Fibroblast of the conjunctiva (primary cell): ENCODE data around the gene CFAP300.

Source experiments
- DNase-seq: peaks from one replicate; pipeline ENCODE4 v3.0.0-alpha.2; 2010; ENCODE audit warnings: low read depth

CFAP300 gene

DNA sequence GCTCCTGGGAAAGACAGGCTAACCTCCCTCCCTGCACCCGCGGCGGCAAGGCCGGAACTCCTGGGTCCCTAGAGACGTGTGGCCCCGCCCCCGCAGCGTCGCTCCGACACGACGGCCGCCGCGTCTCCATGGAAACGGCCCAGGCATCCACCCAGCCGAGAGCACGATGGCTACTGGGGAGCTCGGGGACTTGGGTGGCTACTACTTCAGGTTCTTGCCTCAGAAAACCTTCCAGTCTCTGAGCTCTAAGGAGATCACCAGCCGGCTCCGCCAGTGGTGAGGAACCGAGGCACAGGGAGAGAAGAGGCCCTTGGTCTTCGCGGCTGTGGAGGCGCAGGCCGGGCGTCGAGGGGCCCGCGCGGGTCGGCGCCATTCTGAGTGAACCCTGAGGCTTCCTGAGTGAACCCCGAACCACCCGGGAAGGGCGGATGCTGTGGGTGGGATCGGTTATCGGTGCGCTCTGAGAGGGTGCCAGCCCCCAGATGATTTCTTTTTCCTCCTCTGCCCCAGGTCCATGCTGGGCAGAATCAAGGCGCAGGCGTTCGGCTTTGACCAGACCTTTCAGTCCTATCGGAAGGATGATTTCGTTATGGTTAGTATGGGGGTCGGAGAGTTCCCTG, at the start of gene CFAP300:
TSS of gene CFAP300 (plus strand) at position 133 of the 620 bp plus-strand sequence. CDS start at position 167, 34 bp downstream.
- DNase-seq: peak; percentile 85

DNA sequence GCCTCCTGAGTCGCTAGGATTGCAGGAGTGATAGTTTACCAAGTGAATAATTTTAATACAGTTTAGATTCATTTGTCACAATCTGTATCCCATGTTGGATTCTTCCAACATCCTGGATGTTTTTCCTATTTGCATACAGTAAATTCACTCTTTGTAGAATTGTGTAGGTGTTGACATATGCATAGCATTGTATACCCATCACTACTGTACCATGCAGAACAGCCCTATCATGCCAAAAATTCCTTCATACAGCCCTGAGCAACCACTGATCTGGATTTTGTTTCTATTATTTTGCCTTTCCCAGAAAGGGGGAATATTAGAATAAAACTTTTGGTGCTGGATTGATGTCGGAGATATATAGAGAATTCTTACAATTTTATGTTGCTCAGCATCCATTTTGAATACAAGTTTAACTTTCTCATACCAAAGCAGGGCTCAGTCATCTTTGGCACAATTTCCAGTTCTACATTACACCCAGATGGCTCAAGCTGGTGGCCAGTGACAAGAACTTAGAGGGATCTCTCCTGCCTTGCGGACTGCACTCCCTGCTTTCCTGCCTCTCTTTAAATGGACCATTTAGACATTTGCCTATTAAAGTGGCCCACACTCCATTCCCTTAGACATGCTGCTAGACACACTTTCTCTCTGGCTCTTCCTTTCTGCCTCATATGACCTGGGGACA, 45.4 kb upstream of the CFAP300 start:
- DNase-seq: no peak

DNA sequence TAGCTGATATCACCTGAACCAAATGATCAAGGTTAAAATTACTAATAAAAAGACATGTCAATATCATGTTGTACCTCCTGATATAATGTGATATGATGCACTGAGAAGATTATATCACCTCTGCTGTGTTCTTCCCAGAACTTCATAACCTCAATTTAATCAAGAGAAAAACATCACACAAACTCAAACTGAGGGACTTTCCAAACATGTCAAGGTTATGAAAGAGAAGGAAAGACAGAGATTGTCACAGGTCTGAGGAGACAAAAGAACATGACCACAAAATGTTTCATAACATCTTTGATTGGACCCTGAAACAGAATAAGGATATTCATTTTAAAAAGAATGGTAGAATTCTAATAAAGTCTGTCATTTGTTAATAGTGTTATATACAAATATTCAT, 43.0 kb upstream of the CFAP300 start:
- no peak for DNase-seq

DNA sequence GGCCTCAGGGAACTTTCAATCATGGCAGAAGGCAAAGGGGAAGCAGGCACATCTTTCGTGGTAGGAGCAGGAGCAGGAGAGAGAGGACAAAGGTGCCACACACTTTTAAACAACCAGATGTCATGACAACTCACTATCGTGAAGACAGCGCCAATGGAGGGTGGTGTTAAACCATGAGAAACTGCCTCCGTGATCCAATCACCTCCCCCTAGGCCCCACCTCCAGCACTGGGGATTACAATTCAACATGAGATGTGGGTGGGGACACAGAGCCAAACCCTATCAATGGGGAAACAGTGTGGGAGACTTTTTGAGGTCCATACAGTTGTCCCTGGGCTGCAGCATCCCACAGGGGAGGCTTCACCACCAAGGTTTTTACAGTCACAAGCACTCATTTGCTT, 41.9 kb upstream of the CFAP300 start:
- DNase-seq: no peak

DNA sequence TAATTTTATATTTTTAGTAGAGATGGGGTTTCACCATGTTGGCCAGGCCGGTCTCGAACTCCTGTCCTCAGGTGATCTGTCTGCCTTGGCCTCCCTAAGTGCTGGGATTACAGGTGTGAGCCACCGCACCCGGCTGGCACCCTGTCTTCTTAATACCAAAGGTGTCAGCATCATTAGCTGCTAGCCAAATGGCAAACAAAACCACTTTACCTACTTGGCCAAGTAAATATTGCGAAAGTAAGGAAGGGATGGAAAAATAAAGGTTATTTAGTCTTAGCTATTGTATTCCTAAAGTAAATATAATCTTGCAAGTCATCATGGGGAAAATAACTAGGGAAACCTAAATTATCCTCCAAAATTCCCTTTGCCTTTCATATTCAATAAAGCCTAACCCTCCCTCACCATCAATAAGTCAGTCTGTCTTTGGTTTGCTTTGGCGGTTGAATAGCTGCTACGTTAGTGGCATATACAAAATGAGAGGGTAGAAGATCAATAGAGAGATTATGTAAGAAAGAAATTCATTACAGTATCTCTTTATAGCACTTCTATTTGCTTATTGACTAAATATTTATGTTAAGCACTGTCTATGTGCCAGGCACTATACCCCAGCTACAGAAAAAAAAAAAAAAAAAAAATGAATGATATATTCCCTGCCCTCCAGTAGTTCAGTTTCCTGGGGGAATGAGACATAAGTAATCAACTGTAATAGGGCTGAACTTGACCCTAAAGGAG, 40.2 kb upstream of the CFAP300 start:
- no peak for DNase-seq

DNA sequence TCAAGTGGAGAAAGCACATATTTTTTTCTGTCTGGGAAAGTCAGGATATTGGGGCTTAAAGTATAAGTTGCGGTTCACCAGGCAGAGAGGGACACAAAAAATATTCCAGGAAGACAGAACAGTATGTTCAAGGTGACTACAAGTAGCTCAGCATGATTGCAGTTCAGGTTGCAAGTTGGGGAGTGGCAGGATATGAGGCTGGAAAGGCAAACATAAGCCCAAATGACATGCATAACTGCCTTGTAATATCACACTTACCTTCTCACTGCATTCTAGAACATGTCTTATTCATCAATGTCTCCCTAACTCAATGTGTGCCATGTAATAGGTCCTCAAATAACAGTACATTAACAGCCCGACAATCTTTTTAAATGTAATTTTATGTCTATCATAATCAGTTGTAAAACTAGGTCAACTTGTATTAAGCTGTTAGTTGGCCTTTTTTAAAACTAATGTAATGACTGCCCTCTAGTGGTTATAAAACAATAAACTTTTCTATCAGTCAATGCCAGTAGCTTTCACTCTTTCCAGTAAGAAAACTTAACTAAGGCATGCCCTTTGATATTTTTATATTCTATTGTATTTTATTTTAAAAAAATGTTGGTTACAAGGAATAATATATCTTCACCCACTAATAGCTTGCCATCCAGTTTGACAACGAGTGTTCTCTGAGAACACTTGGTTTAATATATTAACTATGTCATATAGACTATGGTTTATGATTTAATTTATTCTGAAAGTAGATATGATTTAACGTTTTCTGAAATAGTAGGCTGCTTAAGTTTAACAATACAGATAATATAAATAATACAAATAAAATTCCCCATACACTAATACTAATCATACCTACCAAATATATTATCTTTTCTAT, 39.4 kb upstream of the CFAP300 start:
- DNase-seq: peak; percentile 54

DNA sequence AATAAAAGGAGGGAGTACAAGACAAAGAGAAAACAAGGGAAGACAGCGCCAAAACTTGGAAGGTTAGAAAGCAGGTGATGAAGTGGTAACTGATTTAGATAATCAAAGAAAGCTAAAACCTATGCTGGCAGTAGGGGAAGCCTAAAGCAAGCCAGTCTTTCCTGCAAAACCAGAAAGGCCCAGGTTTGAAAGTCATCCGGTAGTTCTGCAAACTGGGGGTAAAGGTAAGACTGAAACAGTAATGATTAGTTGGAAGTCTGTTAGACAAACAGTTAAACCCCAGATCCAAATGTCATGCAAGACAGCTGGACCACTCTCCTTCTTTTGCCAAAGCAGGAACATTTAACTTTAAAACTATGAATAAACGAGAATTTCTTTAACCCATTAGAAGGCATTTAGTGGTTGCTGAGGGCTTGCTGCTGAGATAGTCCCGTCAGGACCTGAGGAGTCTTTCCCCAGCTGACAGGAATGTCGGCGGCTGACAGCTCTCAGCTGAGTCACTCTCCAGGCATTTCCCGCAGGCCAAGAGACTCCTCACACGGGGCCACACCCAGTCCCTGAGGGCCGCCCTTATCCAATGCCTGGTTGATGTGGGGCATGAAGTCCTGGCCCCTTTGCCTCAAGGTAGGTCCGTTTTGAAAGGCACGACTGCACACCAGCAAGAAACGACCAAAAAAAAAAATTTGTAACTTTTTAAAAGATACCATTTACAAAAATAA, 36.3 kb upstream of the CFAP300 start:
- peak; percentile 79 for DNase-seq

DNA sequence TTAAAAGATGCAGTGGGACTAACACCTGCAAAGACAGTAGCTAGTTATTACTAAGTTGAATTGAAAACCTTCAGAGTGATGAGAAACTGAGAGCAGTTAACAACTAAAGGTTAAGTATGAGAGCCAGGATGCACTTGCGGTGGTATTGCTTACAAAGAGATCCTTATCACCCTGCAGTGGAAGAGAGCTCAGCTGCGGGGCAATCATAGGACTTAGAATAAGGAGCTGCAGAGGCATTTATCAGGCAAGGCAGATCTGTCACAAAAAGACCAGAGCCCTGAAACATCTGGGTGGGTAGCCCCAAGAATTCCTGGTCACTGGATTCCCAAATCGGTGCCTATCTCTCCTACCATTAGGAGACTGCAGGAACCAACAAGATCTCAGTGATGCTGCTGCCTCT, 34.3 kb upstream of the CFAP300 start:
- DNase-seq: no peak

DNA sequence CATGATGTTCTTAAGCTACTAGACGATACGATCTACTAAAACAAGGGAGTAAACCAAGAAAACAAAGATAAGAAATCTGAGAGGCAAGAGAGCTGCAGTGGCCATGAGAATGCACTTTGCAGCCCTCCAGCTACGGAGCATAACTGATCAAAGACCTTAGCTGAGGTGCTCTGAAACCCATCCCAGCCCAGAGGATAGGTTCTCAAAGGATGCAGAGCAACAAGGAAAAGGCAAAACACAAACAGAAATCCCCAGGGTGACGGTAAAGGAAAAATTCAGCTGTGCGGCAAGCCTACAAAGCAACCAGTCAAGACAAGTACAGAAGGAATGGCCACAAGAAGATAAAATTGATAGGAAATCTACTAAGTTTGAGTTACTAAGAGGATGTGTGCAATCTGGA, 32.5 kb upstream of the CFAP300 start:
- no peak for DNase-seq

DNA sequence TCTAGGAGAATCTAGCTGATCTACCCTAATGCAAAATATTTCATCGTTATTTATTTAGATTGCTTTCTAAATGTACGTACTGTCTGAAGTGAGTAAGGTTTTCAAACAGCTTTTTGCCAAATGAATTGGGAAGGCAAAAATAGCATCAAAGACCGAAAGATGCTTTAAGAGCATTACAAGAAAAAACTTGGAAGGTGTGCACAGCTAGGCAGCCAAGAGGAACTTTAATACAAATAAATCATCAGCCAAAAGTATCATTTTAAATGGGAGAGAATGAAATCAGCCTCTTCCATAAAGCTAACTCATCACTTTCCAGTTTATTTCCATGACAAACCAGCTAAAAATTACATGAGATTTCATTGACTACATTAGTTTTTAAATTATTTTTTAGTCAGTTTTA, 30.2 kb upstream of the CFAP300 start:
- DNase-seq: no peak

DNA sequence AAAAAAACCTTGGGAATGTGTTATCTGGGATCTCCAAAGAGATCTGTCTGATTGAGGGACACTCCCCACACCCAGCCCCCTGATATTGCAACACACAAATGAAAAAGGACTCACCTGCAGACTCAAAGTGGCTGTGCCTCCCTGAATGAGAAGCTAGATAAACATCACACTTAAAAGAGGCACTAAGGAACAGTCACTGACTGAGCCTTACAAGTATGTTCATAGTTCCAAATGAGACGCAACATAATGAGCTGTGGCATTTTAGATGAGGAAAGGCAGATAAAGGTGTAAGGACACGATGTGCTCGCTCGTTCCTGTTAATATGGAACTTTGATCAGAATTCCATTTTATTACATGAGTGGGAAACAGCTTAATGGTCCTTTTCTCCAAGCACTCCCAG, 21.0 kb upstream of the CFAP300 start:
- no peak for DNase-seq

DNA sequence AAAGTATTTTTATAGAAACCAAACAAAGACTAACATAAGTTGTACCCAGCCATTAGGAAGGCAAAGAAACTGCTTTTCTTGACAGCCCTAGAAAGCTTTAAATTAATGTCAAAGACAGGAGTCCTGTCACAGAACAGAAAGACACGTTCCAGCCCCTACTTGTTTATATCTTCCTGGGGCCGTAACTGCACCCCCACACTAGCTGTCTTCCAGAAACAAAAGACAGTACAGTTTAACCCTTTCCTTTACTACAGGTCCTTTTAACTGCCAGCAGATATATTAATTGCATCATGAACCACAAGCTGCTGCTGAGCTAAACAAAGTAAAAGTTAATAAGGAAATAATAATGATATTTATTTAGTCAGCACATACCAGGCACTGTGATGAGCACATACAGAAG, 20.3 kb upstream of the CFAP300 start:
- DNase-seq: no peak

DNA sequence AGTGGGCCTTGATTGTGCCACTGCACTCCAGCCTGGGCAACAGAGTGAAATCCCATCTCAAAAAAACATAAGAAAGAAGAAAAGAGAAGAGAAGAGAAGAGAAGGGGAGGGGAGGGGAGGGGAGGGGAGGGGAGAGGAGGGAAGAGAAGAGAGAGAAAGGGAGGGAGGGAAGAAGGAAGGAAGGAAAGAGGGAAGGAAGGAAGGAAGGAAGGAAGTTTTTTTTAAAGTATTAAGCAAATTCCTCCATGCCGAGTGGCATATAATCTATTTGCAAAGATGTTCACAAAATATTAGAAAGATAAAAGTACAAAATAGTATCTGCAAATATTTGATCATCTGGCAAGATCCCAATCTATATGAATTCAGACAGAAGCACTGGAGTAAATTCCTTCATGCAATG, 10.5 kb upstream of the CFAP300 start:
- DNase-seq: no peak

DNA sequence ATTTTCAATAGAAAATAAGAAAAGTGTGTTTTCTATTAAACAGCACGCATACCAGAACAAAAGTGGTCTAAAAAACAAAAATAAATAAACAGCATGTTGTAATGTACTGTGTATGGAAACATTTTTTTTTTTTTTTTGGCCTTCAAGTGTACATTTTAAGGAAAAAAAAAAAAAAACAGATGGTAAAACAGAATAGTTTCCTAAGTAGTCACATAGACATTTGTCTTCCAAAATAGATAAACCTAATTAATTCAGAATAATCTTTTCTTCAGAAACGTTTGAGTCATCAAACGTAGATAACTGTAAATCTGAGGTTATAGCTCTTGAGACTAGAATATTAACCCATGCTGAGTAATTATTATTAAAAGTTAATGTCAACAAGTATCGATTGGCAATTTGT, 396 bp upstream of the CFAP300 start:
- DNase-seq: no peak

DNA sequence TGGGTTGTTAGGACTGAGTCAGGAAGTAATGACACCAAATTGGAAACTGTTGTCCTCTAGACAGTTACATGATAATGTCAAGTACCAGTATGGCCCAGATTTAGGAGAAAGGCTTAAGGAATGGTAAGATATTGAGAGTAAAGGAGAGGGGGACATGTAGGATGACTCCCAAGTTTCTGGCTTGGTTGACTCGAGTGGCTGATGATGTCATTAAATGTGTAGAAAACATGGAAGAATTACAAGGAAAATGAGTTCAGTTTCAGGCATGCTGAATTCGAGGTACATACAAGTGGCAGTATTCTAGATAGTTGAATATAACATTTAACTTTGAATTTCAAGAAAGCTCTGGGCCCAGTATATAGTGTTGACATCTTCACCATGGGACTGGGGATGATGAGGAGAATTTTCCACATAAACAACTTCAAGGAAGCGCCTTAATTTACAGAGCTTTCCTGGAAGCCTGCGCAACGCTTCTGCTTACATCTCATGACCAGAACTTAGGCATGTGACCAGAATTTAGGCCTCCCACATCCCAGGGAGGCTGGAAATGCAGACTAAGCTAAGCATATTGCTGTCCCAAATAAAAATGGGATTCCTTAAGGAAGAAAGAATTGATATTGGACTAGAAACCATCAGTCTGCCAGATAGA, 3.8 kb downstream of the CFAP300 start:
- DNase-seq: no peak

DNA sequence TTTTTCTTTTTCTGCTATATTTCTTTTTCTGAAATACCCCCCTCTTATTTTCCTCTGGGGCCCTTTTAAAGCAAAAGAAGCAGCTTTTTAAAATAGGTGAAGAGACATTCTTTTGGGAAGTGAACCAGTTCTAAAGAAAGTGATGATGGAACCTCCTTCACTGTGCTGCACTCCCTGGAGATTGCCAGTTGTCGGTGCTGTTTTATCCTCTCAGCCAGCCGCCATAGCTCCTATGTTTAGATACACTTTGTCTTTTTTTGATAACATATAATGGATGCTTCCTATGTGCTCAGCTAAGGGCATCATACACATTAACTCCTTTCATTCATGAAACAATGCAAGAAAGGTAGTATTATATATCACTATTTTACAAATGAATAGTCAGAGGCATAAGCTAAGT, 14.0 kb downstream of the CFAP300 start:
- DNase-seq: no peak

DNA sequence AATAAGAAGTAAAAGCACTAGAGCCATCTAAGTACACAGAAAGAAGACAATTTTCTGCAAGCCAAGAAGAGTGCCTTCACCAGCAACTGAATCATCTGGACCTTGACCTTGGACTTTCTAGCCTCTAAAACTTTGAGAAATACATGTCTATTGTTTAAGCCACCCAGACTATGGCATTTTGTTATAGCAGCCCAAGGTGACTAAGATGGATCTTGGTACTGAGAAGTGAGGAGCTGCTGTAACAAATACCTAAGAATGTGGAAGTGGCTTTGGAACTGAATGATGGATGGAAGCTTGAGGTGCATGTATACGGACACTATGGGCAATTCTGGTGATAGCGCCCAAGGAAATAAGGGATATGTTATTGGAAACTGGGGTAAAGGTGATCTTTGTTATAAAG, 14.9 kb downstream of the CFAP300 start:
- no peak for DNase-seq

DNA sequence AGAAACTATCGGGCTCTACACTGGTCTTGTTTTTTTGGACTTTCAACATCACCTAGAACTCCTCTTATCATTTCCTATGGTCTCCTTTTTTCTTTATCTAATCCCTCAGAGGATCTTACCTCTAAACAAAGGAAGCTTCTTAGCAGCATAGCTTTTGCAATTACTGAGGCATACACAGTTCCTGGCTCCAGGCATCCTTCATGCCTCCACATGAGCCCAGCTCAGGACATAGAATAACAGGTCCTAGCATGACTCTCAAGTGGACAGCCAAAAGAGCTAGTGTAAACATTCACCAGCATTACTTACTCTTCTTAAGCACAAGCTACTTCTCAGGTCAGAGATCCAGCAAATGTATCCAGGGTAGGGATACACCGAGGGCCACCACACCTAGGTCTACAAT, 17.1 kb downstream of the CFAP300 start:
- DNase-seq: no peak

DNA sequence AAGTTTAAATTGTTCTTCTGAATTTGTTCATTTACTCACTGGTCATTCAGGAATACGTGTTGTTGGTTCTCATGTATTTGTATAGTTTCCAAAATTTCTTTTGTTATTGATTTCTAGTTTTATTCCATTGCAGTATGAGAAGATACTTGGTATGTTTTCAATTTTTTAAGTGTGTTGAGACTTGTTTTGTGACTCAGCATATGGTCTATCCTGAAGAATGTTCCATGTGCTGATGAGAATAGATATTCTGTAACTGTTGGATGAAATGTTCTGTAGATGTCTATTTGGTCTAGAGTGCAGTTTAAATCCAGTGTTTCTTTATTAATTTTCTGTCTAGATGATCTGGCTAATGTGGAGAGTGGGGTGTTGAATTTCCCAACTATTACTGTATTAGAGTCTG, 23.5 kb downstream of the CFAP300 start:
- DNase-seq: no peak

DNA sequence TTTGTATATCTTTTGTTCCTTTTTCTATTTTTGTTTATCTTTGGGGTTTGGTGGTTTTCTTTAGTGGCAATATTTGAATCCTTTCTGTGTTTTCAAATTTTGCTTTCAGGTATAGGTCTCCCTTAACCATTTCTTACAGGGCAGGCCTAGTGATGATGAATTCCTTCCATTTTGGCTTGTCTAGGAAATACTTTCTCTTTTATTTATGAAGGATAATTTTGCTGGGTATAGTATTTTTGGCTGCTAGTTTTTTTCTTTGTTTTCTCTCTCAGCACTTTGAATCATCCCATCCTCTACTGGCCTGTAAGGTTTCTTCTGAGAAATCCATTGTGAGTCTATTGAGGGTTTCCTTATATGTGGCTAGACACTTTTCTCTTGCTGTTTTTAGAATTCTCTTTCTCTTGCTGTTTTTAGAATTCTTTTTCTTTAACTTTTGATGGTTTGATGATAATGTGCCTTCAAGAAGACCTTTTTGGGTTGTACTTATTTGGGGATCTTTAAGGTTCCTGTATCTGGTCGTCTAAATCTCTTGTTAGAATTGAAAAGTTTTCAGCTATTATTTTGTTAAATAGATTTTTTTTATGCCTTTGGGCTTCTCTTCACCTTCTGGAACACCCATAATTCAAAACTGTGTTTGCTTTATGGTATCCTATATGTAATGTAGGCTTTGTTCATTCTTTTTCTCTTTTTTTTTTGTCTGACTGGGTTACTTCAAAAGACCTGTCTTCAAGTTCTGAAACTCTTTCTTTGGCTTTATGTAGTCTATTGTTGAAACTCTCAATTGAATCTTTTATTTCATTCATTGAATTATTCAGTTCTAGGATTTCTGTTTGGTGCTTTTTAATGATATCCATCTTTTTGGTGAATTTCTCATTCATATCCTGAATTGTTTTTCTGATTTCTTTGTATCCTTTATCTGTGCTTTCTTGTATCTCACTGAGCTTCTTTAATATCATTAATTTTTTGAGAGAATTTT, 24.5 kb downstream of the CFAP300 start:
- no peak for DNase-seq
